Karpas-422 (cell line): ENCODE data around the gene TMEM59L. TPM values are rescaled to one million over a fixed set of nuclear protein-coding genes. Genes with fewer than 3 reads are reported as not detected.

Experiments
- DNase-seq: peaks from one replicate; pipeline ENCODE4 v3.0.0-alpha.2; 2015
- H2AFZ ChIP-seq: fragments of 200-600 bp; sonication (generic); 2 replicates; pipeline ENCODE4 v1.6.1; 2014; ENCODE audit warnings: antibody characterized with exemption, low read length, mixed read lengths
- H3K27ac ChIP-seq: fragments of 200-600 bp; sonication (generic); 2 replicates; pipeline ENCODE4 v1.5.1; 2014; ENCODE audit warnings: mild to moderate bottlenecking, low read length, moderate library complexity
- H3K27me3 ChIP-seq: fragments of 200-600 bp; sonication (generic); 2 replicates; pipeline ENCODE4 v1.6.1; 2014; ENCODE audit warnings: low read length, mixed read lengths
- H3K36me3 ChIP-seq: fragments of 200-600 bp; sonication (generic); 2 replicates; pipeline ENCODE4 v1.6.1; 2014; ENCODE audit warnings: low read length, mixed read lengths; ENCODE audit not compliant: insufficient read depth
- H3K4me1 ChIP-seq: fragments of 200-600 bp; sonication (generic); 2 replicates; pipeline ENCODE4 v1.6.1; 2014; ENCODE audit warnings: mild to moderate bottlenecking, low read length, mixed read lengths
- H3K4me2 ChIP-seq: fragments of 200-600 bp; sonication (generic); 2 replicates; pipeline ENCODE4 v1.6.1; 2014; ENCODE audit warnings: low read length, low read depth, mild to moderate bottlenecking; ENCODE audit not compliant: poor library complexity, severe bottlenecking
- H3K4me3 ChIP-seq: fragments of 200-600 bp; sonication (generic); 2 replicates; pipeline ENCODE4 v1.5.1; 2014; ENCODE audit warnings: mild to moderate bottlenecking, antibody characterized with exemption, low read length, mixed read lengths
- H3K79me2 ChIP-seq: fragments of 200-600 bp; sonication (generic); 2 replicates; pipeline ENCODE4 v1.6.1; 2014; ENCODE audit warnings: mild to moderate bottlenecking, low read length, mixed read lengths
- H3K9ac ChIP-seq: fragments of 200-600 bp; sonication (generic); 2 replicates; pipeline ENCODE4 v1.6.0; 2014; ENCODE audit warnings: low read length
- H3K9me2 ChIP-seq: fragments of 200-600 bp; sonication (generic), shearing (Covaris generic); replicated peaks from 2 replicates; pipeline ENCODE4 v1.6.0; 2014; ENCODE audit warnings: mild to moderate bottlenecking, low read length, moderate library complexity; ENCODE audit not compliant: insufficient read depth
- H3K9me3 ChIP-seq: fragments of 300-700, 200-600 bp; sonication (generic); 2 replicates; pipeline ENCODE4 v1.6.1; 2014; ENCODE audit warnings: low read length, mixed read lengths
- H4K20me1 ChIP-seq: fragments of 200-600 bp; sonication (generic); 2 replicates; pipeline ENCODE4 v1.6.1; 2014; ENCODE audit warnings: mild to moderate bottlenecking, antibody characterized with exemption, low read length, low read depth; ENCODE audit not compliant: insufficient read depth
- total RNA-seq: library from RNA; depleted of rRNA; stranded (reverse); fragments of >200 nt; shearing (Covaris generic); gene quantifications from 2 replicates; pipeline ENCODE4 v1.2.3, GENCODE V29; 2014; ENCODE audit warnings: low replicate concordance

The TMEM59L gene
- total RNA-seq, 1 experiment from 2014 or later: 2.5 TPM

DNA sequence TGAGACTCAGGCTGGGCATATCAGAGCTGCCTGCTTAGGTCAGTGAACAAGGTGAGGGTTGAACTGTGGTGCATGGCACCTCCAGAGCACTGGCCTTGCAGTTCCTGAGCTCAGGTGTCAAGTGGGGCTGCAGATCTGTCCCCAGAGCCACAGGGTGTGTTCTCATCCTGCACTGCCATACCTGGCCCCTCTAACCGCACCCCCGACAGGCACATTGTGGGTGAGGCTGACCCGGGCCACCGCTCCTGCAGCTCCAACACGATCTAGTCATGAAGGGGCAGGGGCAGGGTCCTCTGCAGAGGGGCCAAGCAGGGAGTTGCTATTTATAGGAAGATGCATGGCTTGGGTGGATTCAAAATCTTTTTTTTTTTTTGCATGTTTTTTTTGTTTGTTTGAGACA is 54.1 kb downstream of the TMEM59L start:
- Histone ChIP-seq H3K4me1 (peaks cover 33% of the 10 kb centered on the region), H3K9me3 (no peaks in the 10 kb centered on the region), H3K79me2 (no peaks in the 10 kb centered on the region), H3K36me3 (peaks cover 4% of the 10 kb centered on the region; the same call in 1 of the 2 replicates), H3K9me2 (no peaks in the 10 kb centered on the region), H4K20me1 (0 out of 2 replicates have a peak, but pooled peaks cover 5% of the 10 kb centered on the region), H3K4me2 (no peak overlapping the region), H3K27ac (peak overlapping the region; percentile 73; the same call in 1 of the 2 replicates), H3K9ac (no peak overlapping the region), H3K27me3 (no peaks in the 10 kb centered on the region), H2AFZ (no peak overlapping the region), H3K4me3 (no peak overlapping the region)
- no peak for DNase-seq

GRCh38 chr19:18667531-18668251 is 55.0 kb downstream of the TMEM59L start:
- no peak overlapping the region for H3K4me2 ChIP-seq
- H4K20me1 ChIP-seq: no peaks in the 10 kb centered on the region
- no peaks in the 10 kb centered on the region for H3K9me3 ChIP-seq
- H3K27ac ChIP-seq: no peak overlapping the region
- H3K9ac ChIP-seq: no peak overlapping the region
- no peaks in the 10 kb centered on the region for H3K9me2 ChIP-seq
- no peak overlapping the region for H3K4me3 ChIP-seq
- no peaks in the 10 kb centered on the region for H3K79me2 ChIP-seq
- no peak overlapping the region for H2AFZ ChIP-seq
- peaks cover 33% of the 10 kb centered on the region for H3K4me1 ChIP-seq
- H3K27me3 ChIP-seq: no peaks in the 10 kb centered on the region
- H3K36me3 ChIP-seq: peaks cover 4% of the 10 kb centered on the region; the same call in 1 of the 2 replicates
- no peak for DNase-seq

DNA sequence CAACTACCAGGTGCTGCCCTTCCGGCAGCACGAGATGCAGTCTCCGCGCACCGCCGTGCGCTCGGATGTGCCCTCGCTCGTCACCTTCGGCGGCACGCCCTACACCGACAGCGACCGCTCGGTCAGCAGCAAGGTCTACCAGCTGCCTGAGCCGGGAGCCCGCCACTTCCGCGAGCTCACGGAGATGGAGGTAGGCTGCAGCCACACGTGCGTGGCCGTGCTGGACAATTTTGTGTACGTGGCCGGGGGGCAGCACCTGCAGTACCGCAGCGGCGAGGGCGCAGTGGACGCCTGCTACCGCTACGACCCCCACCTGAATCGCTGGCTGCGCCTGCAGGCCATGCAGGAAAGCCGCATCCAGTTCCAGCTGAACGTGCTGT is 55.6 kb downstream of the TMEM59L start:
- no peaks in the 10 kb centered on the region for H3K9me2 ChIP-seq
- H3K27me3 ChIP-seq: no peaks in the 10 kb centered on the region
- no peak overlapping the region for H3K4me3 ChIP-seq
- peaks cover 30% of the 10 kb centered on the region for H3K4me1 ChIP-seq
- H3K27ac ChIP-seq: no peak overlapping the region
- no peak overlapping the region for H3K4me2 ChIP-seq
- H3K9ac ChIP-seq: no peak overlapping the region
- no peaks in the 10 kb centered on the region for H4K20me1 ChIP-seq
- H2AFZ ChIP-seq: no peak overlapping the region
- H3K36me3 ChIP-seq: peaks cover 4% of the 10 kb centered on the region; the same call in 1 of the 2 replicates
- no peak for DNase-seq
- no peaks in the 10 kb centered on the region for H3K9me3 ChIP-seq
- no peaks in the 10 kb centered on the region for H3K79me2 ChIP-seq

DNA sequence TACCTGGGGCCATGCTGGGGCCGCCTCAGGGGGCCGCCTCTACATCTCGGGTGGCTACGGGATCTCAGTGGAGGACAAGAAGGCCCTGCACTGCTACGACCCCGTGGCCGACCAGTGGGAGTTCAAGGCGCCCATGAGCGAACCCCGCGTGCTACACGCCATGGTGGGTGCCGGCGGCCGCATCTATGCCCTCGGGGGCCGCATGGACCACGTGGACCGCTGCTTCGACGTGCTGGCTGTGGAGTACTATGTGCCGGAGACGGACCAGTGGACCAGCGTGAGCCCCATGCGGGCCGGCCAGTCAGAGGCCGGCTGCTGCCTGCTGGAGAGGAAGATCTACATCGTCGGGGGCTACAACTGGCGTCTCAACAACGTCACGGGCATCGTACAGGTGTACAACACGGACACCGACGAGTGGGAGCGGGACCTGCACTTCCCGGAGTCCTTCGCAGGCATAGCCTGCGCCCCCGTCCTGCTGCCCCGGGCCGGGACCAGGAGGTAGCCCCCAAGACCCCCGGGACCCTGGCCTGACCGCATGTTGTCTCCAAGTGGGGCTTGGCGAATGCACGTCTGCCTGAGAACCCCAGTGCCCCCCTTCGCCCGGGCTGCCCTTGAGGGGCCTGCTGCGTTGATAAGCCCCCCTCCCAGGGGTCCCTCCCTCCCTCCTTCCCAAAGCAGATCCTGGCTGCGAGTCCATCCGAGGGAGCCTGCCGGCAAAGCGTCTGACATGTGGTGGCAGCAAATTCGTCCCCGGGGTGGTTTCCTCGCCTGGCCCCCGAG is 56.3 kb downstream of the TMEM59L start:
- Histone ChIP-seq H3K27ac (no peak overlapping the region), H2AFZ (no peak overlapping the region), H3K9ac (no peak overlapping the region), H4K20me1 (no peaks in the 10 kb centered on the region), H3K4me2 (no peak overlapping the region), H3K79me2 (no peaks in the 10 kb centered on the region), H3K4me1 (peaks cover 23% of the 10 kb centered on the region), H3K4me3 (no peak overlapping the region), H3K36me3 (peaks cover 4% of the 10 kb centered on the region; the same call in 1 of the 2 replicates), H3K9me3 (no peaks in the 10 kb centered on the region), H3K27me3 (no peaks in the 10 kb centered on the region), H3K9me2 (no peaks in the 10 kb centered on the region)
- DNase-seq: no peak

GRCh38 chr19:18669524-18669817 is 56.8 kb downstream of the TMEM59L start:
- Histone ChIP-seq H3K9me3 (no peaks in the 10 kb centered on the region), H3K27ac (no peak overlapping the region), H2AFZ (no peak overlapping the region), H3K27me3 (no peaks in the 10 kb centered on the region), H4K20me1 (no peaks in the 10 kb centered on the region), H3K4me3 (no peak overlapping the region), H3K4me1 (peaks cover 19% of the 10 kb centered on the region), H3K36me3 (peaks cover 4% of the 10 kb centered on the region; the same call in 1 of the 2 replicates), H3K9me2 (no peaks in the 10 kb centered on the region), H3K4me2 (no peak overlapping the region), H3K9ac (no peak overlapping the region), H3K79me2 (no peaks in the 10 kb centered on the region)
- DNase-seq: no peak

DNA sequence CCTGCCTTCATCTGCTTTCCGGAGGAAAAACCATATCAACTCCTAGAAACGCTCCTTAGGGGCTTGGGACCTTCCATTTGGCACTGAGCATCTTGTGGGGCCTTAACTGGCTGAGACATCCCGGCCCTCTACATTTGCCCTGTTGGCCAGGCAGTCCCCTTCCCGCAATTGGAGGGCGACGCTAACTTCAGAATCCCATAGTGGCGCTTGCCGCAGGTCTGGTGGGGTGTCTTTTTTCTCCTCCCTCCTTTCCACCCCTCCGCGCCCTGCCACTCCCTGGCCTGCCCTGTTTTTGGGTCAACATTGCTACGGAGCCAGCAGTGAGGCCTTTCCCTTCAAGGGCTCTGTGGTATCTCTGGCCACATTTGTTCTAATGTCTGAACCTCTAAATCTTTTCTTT is 57.2 kb downstream of the TMEM59L start:
- Histone ChIP-seq H3K9me2 (no peaks in the 10 kb centered on the region), H3K4me3 (no peak overlapping the region), H3K79me2 (no peaks in the 10 kb centered on the region), H3K4me2 (no peak overlapping the region), H4K20me1 (no peaks in the 10 kb centered on the region), H3K9me3 (no peaks in the 10 kb centered on the region), H3K9ac (no peak overlapping the region), H3K27ac (no peak overlapping the region), H3K27me3 (no peaks in the 10 kb centered on the region), H2AFZ (no peak overlapping the region), H3K36me3 (peaks cover 4% of the 10 kb centered on the region; the same call in 1 of the 2 replicates), H3K4me1 (peaks cover 19% of the 10 kb centered on the region)
- no peak for DNase-seq

DNA sequence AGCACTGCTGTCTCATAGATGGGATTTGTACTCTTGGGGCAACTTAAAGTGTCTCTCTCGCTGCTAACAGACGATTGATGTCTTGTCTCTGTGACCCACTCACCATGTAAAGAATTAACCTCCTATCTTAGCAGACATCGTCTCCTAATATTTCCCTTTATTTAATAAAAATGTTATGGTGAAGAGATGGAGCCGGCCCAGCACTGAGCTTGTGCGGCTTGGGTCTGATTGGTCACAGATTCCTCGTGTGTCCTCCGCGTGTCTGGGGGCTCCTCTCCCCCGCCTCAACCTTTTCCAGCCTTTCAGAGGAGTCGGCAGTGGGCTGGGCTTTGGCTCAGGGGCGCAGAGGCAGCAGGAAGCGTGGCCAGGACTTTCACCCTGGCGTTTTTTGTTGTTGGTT is 57.6 kb downstream of the TMEM59L start:
- Histone ChIP-seq H3K9ac (no peak overlapping the region), H2AFZ (no peak overlapping the region), H3K4me1 (peaks cover 17% of the 10 kb centered on the region), H3K36me3 (peaks cover 4% of the 10 kb centered on the region; the same call in 1 of the 2 replicates), H3K9me2 (no peaks in the 10 kb centered on the region), H3K27ac (no peak overlapping the region), H3K9me3 (no peaks in the 10 kb centered on the region), H3K27me3 (no peaks in the 10 kb centered on the region), H3K79me2 (no peaks in the 10 kb centered on the region), H3K4me3 (no peak overlapping the region), H3K4me2 (no peak overlapping the region), H4K20me1 (no peaks in the 10 kb centered on the region)
- DNase-seq: no peak
